Kidney epithelial cell (primary cell): ENCODE data around the gene LAG3. TPM values are rescaled to one million over a fixed set of nuclear protein-coding genes. Genes with fewer than 3 reads are reported as not detected.
"Not testable (repeated sequence)": the region's sequence is repeated elsewhere in the genome, so short reads cannot be mapped to it uniquely, and the experiment has no call there.

Experiments used
- DNase-seq: peaks from one replicate; pipeline ENCODE4 v3.0.0-alpha.2; 2010; ENCODE audit warnings: low read depth
- H3K27me3 ChIP-seq: 2 replicates; pipeline ENCODE4 v1.6.0; 2011; ENCODE audit warnings: low read length; ENCODE audit not compliant: control insufficient read depth, insufficient read depth
- H3K36me3 ChIP-seq: 2 replicates; pipeline ENCODE4 v1.5.1; 2011; ENCODE audit warnings: low read length; ENCODE audit not compliant: control insufficient read depth, insufficient read depth
- H3K4me3 ChIP-seq: 2 replicates; pipeline ENCODE4 v1.5.1; 2011; ENCODE audit warnings: low read depth, mild to moderate bottlenecking, control low read depth, low read length
- CTCF ChIP-seq: IDR thresholded peaks from 2 replicates; pipeline ENCODE4 v1.5.1; 2011; ENCODE audit warnings: mild to moderate bottlenecking, moderate library complexity, low read length, control low read depth, inconsistent platforms; ENCODE audit not compliant: insufficient read depth, poor library complexity, severe bottlenecking
- total RNA-seq: library from RNA; depleted of rRNA; stranded (reverse); fragments of >200 nt; gene quantifications from 2 replicates; pipeline ENCODE4 v1.2.3, GENCODE V29; 2015

The LAG3 gene
- total RNA-seq, 1 donor from 2014 or later: not detected

GRCh38 chr12:6742834-6743233 is 29.5 kb upstream of the LAG3 start:
- Histone ChIP-seq H3K27me3 (no peaks in the 10 kb centered on the region), H3K4me3 (no peak overlapping the region), H3K36me3 (no peaks in the 10 kb centered on the region)
- no peak for DNase-seq
- no peak for TF ChIP-seq CTCF

GRCh38 chr12:6743300-6743699 is 29.0 kb upstream of the LAG3 start:
- H3K4me3 ChIP-seq, H3K27me3 ChIP-seq, DNase-seq, H3K36me3 ChIP-seq: not testable (repeated sequence)

GRCh38 chr12:6745741-6746525 is 26.4 kb upstream of the LAG3 start:
- H3K36me3 ChIP-seq: peaks cover 1% of the 10 kb centered on the region
- H3K27me3 ChIP-seq: no peaks in the 10 kb centered on the region
- TF ChIP-seq CTCF: no peak
- H3K4me3 ChIP-seq: no peak overlapping the region
- DNase-seq: no peak

GRCh38 chr12:6747216-6747615 is 25.1 kb upstream of the LAG3 start:
- no peaks in the 10 kb centered on the region for H3K27me3 ChIP-seq
- H3K4me3 ChIP-seq: no peak overlapping the region
- H3K36me3 ChIP-seq: peaks cover 1% of the 10 kb centered on the region
- no peak for DNase-seq
- TF ChIP-seq CTCF: no peak

GRCh38 chr12:6748761-6749160 is 23.6 kb upstream of the LAG3 start:
- Histone ChIP-seq H3K4me3 (no peak overlapping the region), H3K27me3 (no peaks in the 10 kb centered on the region), H3K36me3 (peaks cover 1% of the 10 kb centered on the region)
- no peak for DNase-seq
- no peak for TF ChIP-seq CTCF

GRCh38 chr12:6750506-6750905 is 21.8 kb upstream of the LAG3 start:
- H3K4me3 ChIP-seq: no peak overlapping the region
- no peaks in the 10 kb centered on the region for H3K27me3 ChIP-seq
- no peak for DNase-seq
- no peak for TF ChIP-seq CTCF
- peaks cover 1% of the 10 kb centered on the region for H3K36me3 ChIP-seq
